ENCODE measurements around the gene PBOV1. TPM values are rescaled to one million over a fixed set of nuclear protein-coding genes. Genes with fewer than 3 reads are reported as not detected.

Gene PBOV1
- polyA plus RNA-seq, 10 donors: 0.08 to 0.10 TPM; not detected in 8

DNA sequence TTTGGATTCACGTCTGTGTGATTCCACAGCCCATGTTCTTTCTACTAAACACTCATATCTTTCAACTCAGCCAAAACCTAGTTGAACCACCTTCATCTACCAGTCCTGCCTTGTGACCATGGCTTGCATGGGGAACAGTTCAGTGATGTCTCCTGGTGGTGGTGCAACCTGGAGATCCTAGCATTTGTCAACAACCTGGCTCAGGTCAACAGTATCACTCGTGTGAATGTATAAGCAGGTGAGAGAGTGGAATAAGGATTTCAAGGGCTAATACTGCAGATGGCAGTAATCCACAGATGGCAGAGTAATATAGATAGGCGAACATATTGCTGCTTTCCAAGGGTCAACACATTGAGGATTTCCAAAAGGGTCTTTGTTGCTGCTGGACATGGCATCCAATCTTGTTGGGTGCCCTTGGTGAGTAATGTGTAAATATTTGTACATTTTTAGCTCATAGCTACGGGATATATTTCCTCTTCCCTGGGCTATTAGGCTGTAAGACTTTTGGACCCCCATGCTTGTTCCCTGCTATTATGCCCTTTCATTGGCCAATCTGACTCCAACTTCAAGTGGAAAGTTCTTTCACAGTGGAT is 13.4 kb downstream of the PBOV1 start:
- no peak for DNase-seq

DNA sequence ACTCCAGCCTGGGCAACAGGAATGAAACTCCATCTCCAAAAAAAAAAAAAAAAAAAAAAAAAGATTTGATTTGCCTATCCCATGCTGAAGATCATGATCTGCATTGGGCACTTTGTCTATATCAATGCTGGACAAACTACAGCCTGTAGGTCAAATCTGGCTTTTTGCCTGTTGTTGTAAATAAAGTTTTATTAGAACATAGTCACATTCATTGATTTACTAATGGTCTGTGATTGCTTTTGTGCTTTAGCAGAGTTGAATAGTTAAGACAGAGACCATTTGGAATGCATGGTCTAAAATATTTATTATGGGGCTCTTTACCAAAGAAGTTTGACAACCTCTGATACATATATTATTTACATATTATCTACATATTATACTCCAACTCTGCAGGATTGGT is 14.0 kb downstream of the PBOV1 start:
- DNase-seq: no peak

DNA sequence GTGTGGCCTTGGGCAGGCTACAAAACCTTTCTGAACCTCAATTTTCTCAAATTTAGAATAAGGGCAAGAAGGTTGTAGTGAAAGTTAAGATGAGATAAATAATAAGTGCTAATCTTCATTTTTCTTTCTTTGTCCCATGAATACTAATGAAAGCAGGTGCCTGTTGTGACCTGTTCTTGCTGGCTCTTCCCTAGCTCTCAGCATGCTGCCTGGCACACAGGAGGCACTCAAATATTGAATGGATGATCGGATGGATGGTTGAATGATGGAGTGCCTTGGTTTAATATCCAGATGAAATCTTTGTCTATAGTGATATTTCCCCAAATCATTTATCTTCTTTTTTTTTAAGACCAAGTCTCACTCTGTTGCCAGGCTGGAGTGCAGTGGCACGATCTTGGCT is 15.0 kb downstream of the PBOV1 start:
- DNase-seq: no peak

DNA sequence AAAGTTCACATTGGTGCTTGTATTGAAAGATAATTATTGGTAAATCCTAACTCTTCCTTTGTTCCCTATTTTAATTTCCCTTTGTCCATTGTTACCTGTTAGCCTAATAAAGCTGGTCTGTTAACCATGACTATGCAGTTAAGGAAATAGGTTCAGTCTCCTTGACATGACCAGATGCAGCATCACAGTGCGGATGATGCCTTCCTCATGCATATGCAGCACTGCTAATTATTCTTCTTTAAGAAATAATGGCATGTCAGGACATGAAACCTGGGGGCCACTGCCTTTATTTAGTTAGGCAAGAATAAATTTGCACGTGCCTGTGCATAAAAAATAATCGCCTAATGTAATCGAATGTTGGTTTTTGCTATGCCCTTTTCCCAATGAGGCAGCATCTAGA is 16.5 kb downstream of the PBOV1 start:
- DNase-seq: no peak

DNA sequence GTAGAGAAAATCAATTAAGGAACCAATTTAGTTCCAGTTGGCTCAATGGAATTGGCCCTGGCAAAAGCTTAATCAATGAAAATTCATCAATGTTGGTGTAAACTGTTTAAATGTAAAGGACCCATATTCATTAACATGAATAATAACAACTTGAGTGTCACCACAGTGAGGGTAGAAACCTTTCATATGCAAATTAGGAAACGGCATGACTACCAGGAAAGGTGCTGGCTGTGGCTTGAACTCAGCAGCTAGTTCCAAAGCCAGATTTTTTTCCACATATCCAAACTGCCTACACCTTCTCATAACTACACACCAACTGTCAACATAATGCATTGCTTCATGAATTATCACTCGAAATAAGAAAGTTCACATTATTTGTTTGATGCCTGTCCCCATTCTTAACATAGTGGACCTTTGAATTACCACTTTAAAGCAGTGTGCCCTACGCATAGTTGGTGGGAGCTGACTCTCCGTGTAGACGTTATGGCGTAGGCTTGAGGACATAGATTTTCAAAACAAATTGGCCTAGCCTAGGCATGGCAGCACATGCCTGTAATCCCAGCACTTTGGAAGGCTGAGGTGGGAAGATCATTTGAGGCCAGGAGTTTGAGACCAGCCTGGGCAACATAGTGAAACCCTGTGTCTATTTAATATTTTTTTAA is 19.7 kb downstream of the PBOV1 start:
- no peak for DNase-seq

DNA sequence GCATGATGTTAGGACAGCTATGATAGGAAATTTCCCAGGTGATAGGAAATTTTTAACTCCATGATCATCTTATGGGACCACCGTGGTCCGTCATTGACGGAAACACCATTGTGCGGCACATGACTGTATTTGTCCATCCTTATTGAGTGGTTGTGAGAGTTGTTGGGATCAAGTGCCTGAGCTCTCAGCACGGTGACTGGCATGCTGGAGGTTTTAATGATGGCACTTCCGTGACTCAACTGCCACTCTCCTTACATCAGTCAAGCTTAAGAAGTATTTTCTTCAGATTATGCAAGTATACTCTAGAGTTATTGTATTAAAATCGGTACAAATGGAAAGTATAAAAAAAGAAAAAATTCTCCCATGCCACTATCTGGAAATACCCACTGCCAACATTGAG is 20.7 kb downstream of the PBOV1 start:
- DNase-seq: no peak

DNA sequence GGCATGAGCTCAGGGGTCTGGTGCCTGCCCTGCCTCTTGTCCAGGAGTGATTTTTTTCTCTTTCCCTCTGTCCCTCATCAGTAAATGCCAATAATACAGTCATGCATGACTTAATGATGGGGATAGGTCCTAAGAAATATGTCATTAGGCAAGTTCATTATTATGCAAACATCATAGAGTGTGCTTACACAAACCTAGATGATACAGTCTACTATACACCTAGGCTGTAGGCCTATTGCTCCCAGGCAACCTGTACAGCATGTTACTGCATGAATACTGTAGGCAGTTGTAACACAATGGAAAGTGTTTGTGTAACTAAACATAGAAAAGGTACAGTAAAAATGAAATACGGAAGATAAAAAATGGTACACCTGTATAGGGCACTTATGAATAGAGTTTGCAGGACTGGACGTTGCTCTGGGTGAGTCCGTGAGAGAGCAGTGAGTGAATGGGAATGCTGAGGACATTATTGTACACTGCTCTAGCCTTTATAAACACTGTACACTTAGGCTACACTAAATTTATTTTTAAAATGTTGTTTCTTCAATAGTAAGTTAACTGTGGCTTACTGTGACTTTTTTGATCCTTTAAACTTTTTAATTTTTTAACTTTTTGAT is 22.1 kb downstream of the PBOV1 start:
- no peak for DNase-seq

DNA sequence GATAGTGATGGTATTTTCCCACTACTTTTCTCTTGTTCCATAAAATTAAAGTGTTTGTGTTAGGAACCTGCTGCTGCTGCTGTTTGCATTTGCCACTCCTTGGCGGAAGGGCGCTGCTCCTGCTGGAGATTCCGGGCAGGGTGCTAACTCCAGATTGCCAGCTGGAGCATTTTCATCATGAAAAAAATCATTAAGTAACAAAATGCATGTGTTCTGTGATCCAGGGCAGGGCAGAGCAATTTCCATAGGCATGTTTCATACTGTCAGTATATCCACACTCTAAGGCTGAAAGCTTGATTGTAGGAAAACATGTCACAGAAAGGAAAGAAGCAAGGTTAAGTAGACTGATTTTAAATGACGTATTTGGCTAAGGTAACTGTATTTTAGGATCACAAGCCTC is 24.0 kb downstream of the PBOV1 start:
- DNase-seq: peak in 2 of 3 donors; percentile 19 to 34

DNA sequence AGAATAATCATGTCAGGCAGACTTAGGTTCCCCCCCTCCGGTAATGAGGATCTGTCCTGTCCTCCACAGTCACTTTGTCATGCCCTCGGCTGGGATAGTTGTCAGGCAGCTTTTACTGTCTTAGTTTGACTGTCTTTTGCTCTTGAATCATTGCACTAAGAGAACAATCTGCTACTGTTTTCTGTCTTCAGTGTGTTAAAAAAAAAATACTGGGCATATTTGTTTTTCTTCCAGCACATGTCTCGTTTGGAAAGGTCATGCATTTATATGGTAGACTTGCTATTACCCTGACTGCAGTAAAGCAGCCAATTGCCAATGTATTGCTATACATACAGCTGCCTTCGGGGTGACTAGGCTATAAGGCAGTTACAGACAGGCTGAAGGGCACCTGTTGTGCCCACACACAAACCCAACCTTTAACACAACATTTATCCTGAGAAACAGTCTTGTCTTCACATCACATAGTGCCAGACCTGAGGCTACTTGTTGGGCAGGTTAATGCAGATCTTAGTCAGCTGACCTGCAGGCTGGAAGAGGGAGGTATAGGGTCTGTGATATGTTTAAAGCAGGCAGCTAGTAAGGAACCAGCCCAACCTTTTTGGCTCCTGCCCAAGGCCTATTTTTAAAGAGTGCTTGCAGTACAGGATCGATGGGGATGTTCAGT is 29.9 kb downstream of the PBOV1 start:
- peak in 2 of 3 donors; percentile 3 to 13 for DNase-seq

DNA sequence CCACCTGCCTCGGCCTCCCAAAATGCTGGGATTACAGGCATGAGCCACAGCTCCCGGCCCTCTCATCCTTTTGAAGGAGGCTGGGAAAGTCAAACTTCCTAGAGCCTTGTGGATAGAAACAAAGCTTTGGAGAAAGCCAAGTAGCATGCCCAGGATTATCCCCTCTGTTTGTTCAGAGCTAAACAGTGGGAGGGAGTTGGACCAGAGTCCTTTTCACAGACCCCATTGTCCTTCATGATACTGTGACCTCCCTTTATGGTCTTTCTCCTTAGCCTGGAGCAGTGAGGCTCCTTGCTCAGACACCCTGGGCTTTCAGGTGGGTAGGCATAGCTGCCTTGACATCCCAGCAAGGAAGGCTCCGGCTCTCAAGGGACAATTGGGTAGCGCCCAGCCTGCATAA is 31.1 kb downstream of the PBOV1 start:
- DNase-seq: no peak

DNA sequence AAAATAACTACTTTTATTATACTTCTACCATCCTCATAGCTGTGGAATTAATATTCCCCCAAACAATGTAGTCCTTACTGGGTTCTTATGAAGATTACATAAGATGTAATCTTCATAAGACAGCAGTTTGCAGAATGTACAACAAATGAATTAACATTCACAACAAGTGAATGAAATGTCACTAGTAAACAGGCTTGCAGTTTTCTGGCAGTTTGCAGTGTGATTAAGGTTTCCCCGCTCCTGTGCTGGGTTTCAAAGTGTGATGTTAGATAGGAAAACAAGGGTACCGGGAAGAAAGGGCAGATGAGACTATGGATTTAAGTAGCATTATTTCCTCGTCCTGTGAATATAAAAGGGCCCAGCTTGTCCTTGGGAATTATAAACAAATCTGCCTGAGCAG is 34.1 kb downstream of the PBOV1 start:
- no peak for DNase-seq

DNA sequence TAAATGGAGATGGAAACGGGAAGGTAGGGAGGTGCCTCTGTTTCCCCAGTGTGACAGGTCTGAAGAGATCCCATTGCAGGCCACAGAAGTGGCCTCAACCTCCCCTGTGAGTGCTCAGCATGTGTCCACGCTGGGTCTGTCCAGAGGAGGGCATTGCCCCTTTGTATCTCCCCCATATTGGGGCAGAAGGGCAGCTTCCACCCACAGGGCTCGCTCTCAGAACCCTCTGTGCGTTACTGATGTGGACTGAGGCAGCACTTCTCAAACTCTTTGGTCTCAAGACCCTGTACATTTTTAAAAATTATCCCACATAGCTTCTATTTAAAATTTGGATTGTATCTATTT is 34.5 kb downstream of the PBOV1 start:
- DNase-seq: no peak

DNA sequence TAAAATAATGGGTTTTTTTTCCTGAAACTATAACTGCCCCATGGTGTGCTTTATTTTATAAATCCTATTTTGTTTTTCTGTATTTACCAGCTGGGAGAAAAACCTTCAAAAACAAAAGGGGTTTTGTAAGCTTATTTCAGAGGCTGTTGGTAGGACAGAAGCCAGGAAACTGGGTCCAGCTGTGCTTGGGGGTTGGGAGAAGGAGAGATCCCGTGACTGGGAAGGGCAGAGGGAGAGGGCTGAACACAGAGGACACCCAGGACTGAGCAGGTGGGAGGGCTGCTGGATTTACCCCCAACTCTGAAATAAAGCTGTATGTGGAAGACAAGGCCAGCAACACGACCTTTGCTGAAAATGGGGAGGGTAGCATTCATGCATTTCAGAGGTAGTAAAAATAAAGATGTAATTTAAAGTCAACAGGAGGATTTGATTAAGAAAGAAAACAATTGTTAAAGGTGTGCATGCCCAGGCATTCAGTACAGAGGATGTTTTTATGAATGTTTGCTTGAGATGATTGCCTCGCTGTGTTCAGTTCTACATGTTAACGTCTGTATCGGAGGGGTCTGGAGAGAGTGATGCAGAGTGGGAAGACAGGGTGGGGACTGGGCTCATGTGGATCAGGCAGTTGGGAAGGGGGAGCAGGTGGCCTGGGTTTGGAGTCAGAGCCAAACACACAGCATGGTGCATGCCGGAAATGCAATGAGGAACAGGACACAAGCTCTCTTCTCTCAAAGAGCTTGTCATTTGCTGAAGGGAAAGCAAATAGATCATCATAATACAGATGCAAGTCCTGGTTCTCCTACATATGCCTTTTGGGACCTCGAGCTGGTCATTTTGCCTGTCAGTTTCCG is 35.1 kb downstream of the PBOV1 start:
- peak; percentile 24 to 62 (median 36) for DNase-seq

DNA sequence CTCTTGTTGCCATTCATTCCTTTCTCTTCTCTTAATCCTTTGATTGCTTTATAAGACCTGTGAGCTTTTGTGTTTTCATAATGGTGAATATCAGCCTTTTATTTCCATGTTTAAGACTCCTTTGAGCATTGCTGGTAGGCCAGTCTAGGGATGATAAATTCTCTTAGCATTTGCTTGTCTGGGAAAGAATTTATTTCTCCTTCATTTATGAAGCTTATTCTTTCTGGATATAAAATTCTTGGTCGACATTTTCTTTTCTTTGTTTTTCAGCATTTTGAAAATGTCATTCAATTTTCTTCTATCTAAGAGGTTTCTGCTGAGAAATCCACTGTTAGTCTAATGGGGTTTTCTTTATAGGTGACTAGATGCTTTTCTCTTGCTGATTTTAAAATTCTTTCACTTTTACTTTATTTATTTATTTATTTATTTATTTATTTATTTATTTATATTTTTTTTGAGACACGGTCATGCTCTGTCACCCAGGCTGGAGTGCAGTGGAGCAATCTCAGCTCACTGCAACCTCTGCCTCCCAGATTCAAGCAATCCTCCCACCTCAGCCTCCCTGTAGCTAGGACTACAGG is 41.5 kb downstream of the PBOV1 start:
- DNase-seq: no peak

DNA sequence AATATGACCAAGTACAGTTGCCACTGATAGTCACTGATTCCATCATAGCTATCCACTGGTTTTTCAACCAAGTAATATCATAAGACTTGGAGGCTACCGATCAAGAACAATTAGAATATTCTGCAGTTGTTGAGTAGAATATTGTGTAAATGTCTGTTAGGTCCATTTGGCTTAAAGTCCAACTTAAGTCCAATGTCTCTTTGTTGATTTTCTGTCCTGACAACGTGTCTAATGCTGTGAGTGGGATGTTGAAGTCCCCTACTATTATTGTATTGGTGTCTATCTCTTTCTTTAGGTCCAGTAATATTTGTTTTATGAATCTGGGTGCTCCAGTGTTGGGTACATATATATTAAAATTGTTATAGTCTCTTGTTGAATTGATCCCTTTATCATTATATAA is 42.7 kb downstream of the PBOV1 start:
- no peak for DNase-seq

Other genes with a start within 250 kb of the PBOV1 start
- gene PERP, start 111.1 kb downstream of the PBOV1 start, polyA plus RNA-seq (ENCODE audit: insufficient read length in 10 of 10): 10 to 100 TPM in 2 of 10 donors, 1 to 10 TPM in 4, under 1 TPM in 4; 0.56 to 50.7 (median 1.1) TPM
- 1 to 10 TPM in 8 of 10 donors, under 1 TPM in 2; 0.76 to 2.6 (median 1.6) TPM for gene ARFGEF3, start 56.6 kb downstream of the PBOV1 start, polyA plus RNA-seq (ENCODE audit: insufficient read length in 10 of 10)
- not detected for gene SMIM28, start 159.4 kb upstream of the PBOV1 start, polyA plus RNA-seq (ENCODE audit: insufficient read length in 10 of 10)
- 10 to 100 TPM; 32.4 to 50.4 (median 43.7) TPM for gene HEBP2, start 185.7 kb upstream of the PBOV1 start, polyA plus RNA-seq (ENCODE audit: insufficient read length in 10 of 10)